Calu3 (cell line): ENCODE results near the gene HOXA7. TPM values are rescaled to one million over a fixed set of nuclear protein-coding genes. Genes with fewer than 3 reads are reported as not detected.

ENCODE experiments used
- BruUV-seq: library from RNA; stranded (reverse); fragments of 400-500 nt; replicated peaks from 2 replicates; lab custom pipeline; 2021; lab: Mats Ljungman, UMichigan
- CTCF ChIA-PET: fragments of 300-600 bp; sonication (Branson Sonifier 250); formaldehyde crosslinking; loops from one replicate; lab custom pipeline; 2022; ENCODE audit warnings: antibody characterized with exemption; lab: Charles Lee
- DNase-seq: peaks from one replicate; pipeline ENCODE4 v3.0.0; 2022
- H3K27ac Mint-ChIP-seq: one replicate; pipeline ENCODE4 v1.8.0; 2022; ENCODE audit warnings: mixed read lengths; ENCODE audit not compliant: unreplicated experiment
- H3K27me3 Mint-ChIP-seq: one replicate; pipeline ENCODE4 v1.8.0; 2022; ENCODE audit warnings: mixed read lengths; ENCODE audit not compliant: unreplicated experiment
- H3K36me3 Mint-ChIP-seq: one replicate; pipeline ENCODE4 v1.8.0; 2022; ENCODE audit warnings: mild to moderate bottlenecking, moderate library complexity, mixed read lengths; ENCODE audit not compliant: insufficient read depth, unreplicated experiment
- H3K4me1 Mint-ChIP-seq: one replicate; pipeline ENCODE4 v1.8.0; 2022; ENCODE audit warnings: mild to moderate bottlenecking, low read depth, mixed read lengths; ENCODE audit not compliant: unreplicated experiment
- H3K4me3 Mint-ChIP-seq: one replicate; pipeline ENCODE4 v1.8.0; 2022; ENCODE audit warnings: mild to moderate bottlenecking, low read depth, moderate library complexity, mixed read lengths; ENCODE audit not compliant: unreplicated experiment
- H3K9me3 Mint-ChIP-seq: one replicate; pipeline ENCODE4 v1.8.0; 2022; ENCODE audit warnings: low read depth, mixed read lengths; ENCODE audit not compliant: unreplicated experiment
- intact Hi-C: fragments of 100-400 bp; cut with micrococcal nuclease; formaldehyde crosslinking; loops from one replicate; pipeline ENCODE4 v1.10.0; 2022; ENCODE audit not compliant: unreplicated experiment
- total RNA-seq: library from RNA; stranded (reverse); gene quantifications from 2 replicates; pipeline ENCODE4 v1.2.3, GENCODE V29; 2022
- TF ChIP-seq, protein P1 (sequence below): fragments of 200-600 bp; IDR thresholded peaks from one replicate; pipeline ENCODE4 v1.8.0; 2022; ENCODE audit warnings: antibody characterized with exemption; ENCODE audit not compliant: unreplicated experiment

HOXA7 gene
- total RNA-seq, 1 experiment from 2014 or later = not detected

- H3K36me3 Mint-ChIP-seq = peaks cover 4% of the 10 kb centered on the region
- H3K27ac Mint-ChIP-seq = no peak overlapping the region
- DNase-seq = no peak
- CTCF ChIA-PET = no interaction called here
- no peak overlapping the region for H3K4me3 Mint-ChIP-seq
- H3K9me3 Mint-ChIP-seq = no peaks in the 10 kb centered on the region
- H3K27me3 Mint-ChIP-seq = no peaks in the 10 kb centered on the region
- BruUV-seq = no TSS peak
- intact Hi-C loops = no loop called here
- peaks cover 31% of the 10 kb centered on the region for H3K4me1 Mint-ChIP-seq
- TF ChIP-seq, protein P1, sequence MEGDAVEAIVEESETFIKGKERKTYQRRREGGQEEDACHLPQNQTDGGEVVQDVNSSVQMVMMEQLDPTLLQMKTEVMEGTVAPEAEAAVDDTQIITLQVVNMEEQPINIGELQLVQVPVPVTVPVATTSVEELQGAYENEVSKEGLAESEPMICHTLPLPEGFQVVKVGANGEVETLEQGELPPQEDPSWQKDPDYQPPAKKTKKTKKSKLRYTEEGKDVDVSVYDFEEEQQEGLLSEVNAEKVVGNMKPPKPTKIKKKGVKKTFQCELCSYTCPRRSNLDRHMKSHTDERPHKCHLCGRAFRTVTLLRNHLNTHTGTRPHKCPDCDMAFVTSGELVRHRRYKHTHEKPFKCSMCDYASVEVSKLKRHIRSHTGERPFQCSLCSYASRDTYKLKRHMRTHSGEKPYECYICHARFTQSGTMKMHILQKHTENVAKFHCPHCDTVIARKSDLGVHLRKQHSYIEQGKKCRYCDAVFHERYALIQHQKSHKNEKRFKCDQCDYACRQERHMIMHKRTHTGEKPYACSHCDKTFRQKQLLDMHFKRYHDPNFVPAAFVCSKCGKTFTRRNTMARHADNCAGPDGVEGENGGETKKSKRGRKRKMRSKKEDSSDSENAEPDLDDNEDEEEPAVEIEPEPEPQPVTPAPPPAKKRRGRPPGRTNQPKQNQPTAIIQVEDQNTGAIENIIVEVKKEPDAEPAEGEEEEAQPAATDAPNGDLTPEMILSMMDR = no peak
Measured at GRCh38 chr7:27139334-27140125, 16.9 kb downstream of the HOXA7 start.

- TF ChIP-seq, protein P1 = no peak
- BruUV-seq = no TSS peak
- H3K9me3 Mint-ChIP-seq = no peaks in the 10 kb centered on the region
- DNase-seq = no peak
- no peaks in the 10 kb centered on the region for H3K27me3 Mint-ChIP-seq
- no peak overlapping the region for H3K27ac Mint-ChIP-seq
- intact Hi-C loops = no loop called here
- peaks cover 36% of the 10 kb centered on the region for H3K4me1 Mint-ChIP-seq
- peaks cover 4% of the 10 kb centered on the region for H3K36me3 Mint-ChIP-seq
- CTCF ChIA-PET = no interaction called here
- no peak overlapping the region for H3K4me3 Mint-ChIP-seq
Measured at GRCh38 chr7:27138985-27139333, 17.5 kb downstream of the HOXA7 start.

DNA sequence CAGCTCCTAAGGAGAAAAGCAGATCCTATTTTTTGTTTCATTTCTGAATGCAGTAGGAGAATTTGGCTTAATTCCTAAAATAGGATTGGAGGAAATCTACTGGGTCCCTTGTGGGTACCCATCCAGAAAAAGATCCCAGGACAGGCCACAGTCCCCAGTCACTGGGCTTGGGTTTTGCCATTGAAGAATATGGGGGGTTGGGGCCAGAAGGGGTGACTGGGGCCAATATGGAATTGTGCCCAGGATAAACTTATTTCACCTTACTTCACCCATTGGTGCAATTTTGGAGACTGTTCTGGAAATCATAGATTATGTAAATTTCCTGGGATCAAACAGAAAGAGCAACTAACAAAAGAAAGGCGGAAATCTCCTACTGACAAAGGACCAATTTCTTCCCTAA, 18.0 kb downstream of the HOXA7 start:
- DNase-seq = no peak
- H3K4me3 Mint-ChIP-seq = no peak overlapping the region
- intact Hi-C loops = no loop called here
- H3K4me1 Mint-ChIP-seq = peaks cover 41% of the 10 kb centered on the region
- TF ChIP-seq, protein P1 = no peak
- CTCF ChIA-PET = no interaction called here
- BruUV-seq = no TSS peak
- no peak overlapping the region for H3K27ac Mint-ChIP-seq
- H3K36me3 Mint-ChIP-seq = peaks cover 4% of the 10 kb centered on the region
- no peaks in the 10 kb centered on the region for H3K9me3 Mint-ChIP-seq
- no peaks in the 10 kb centered on the region for H3K27me3 Mint-ChIP-seq

- no peak for DNase-seq
- BruUV-seq = no TSS peak
- no peak overlapping the region for H3K27ac Mint-ChIP-seq
- H3K27me3 Mint-ChIP-seq = no peaks in the 10 kb centered on the region
- H3K4me3 Mint-ChIP-seq = no peak overlapping the region
- TF ChIP-seq, protein P1 = no peak
- peaks cover 48% of the 10 kb centered on the region for H3K4me1 Mint-ChIP-seq
- peaks cover 4% of the 10 kb centered on the region for H3K36me3 Mint-ChIP-seq
- H3K9me3 Mint-ChIP-seq = no peaks in the 10 kb centered on the region
- CTCF ChIA-PET = no interaction called here
- intact Hi-C loops = no loop called here
Measured at GRCh38 chr7:27137640-27138315, 18.7 kb downstream of the HOXA7 start.
